ENCODE data around the gene VCAN. TPM values are rescaled to one million over a fixed set of nuclear protein-coding genes. Genes with fewer than 3 reads are reported as not detected.

Gene VCAN
- total and polyA plus RNA-seq, 2 of the 8 experiments (the other 6 are each of a cell fraction or from before 2014, with no cell fraction given) = 146 to 404 TPM

GRCh38 chr5:83562791-83563557, 91.4 kb downstream of the VCAN start:
- CTCF ChIA-PET (ENCODE audit: partially characterized antibody) = interaction anchor here (0.6 to 3.1 kb wide), 16 partner anchors 9 to 1251 kb away, joined by 3 to 13 read pairs (median 3); no protein-coding TSS in a partner anchor
- no peak overlapping the region for H2AFZ ChIP-seq (ENCODE audit: low read length)
- TF ChIP-seq MAFK (IDR thresholded peaks at IDR 0.05; ENCODE audit: low read depth, low read length) = no peak
- TF ChIP-seq RXRA (IDR thresholded peaks at IDR 0.05; ENCODE audit: insufficient read depth, low read depth, low read length) = no peak
- no peak for TF ChIP-seq JUN (IDR thresholded peaks at IDR 0.05; ENCODE audit: low read depth, low read length)
- no peak for TF ChIP-seq CREB1 (IDR thresholded peaks at IDR 0.05)
- TF ChIP-seq SIN3A (conservative IDR thresholded peaks at IDR 0.05 in 1 of 2, IDR thresholded peaks at IDR 0.05 in 1 of 2; ENCODE audit: low read depth in 1 of 2, low read length in 2 of 2) = no peak
- TF ChIP-seq TAF1 (IDR thresholded peaks at IDR 0.05; ENCODE audit: low read depth, low read length) = no peak
- no peak for TF ChIP-seq CHD2 (IDR thresholded peaks at IDR 0.05; ENCODE audit: low read length)
- no peak for TF ChIP-seq RFX5 (IDR thresholded peaks at IDR 0.05; ENCODE audit: borderline replicate concordance, low read depth, low read length)
- TF ChIP-seq GABPA (IDR thresholded peaks at IDR 0.05; ENCODE audit: borderline replicate concordance, insufficient read depth, low read length) = no peak
- no peak for TF ChIP-seq PHF8 (conservative IDR thresholded peaks at IDR 0.05; ENCODE audit: low read depth, low read length)
- TF ChIP-seq RBBP5 (IDR thresholded peaks at IDR 0.05; ENCODE audit: borderline replicate concordance, low read depth, low read length) = no peak
- no peak for TF ChIP-seq SP4 (IDR thresholded peaks at IDR 0.05; ENCODE audit: low read length)
- no peak for TF ChIP-seq POLR2A (IDR thresholded peaks at IDR 0.05; ENCODE audit: control extremely low read depth in 1 of 2, low read depth in 2 of 2, low read length in 2 of 2)
- no peak for TF ChIP-seq SP2 (IDR thresholded peaks at IDR 0.05; ENCODE audit: low read length)

More at GRCh38 chr5:83562791-83563557, 91.4 kb downstream of the VCAN start:
- H3K36me3 ChIP-seq (ENCODE audit: control insufficient read depth in 2 of 4, insufficient read depth in 4 of 4, low read length in 3 of 4) = peaks cover 0 to 53% (median 27%) of the 10 kb centered on the region in 4 experiments; a peak in 7 of 8 replicates
- no peak overlapping the region for H4K91ac ChIP-seq (replicated peaks; ENCODE audit: insufficient read length, low read length)
- H3K9me3 ChIP-seq (ENCODE audit: insufficient read depth in 2 of 2, low read depth in 1 of 2, low read length in 1 of 2) = no peaks in the 10 kb centered on the region
- H2BK20ac ChIP-seq (ENCODE audit: low read length) = no peak overlapping the region
- no peak overlapping the region for H3K4me3 ChIP-seq (ENCODE audit: extremely low read depth in 1 of 4, insufficient read depth in 2 of 4, low read depth in 3 of 4, low read length in 4 of 4)
- no peak overlapping the region for H2BK5ac ChIP-seq (ENCODE audit: low read depth, low read length)
- no peak overlapping the region for H2AK5ac ChIP-seq (ENCODE audit: low read depth, low read length)
- H3K4me1 ChIP-seq (replicated peaks in 1 of 4; ENCODE audit: control insufficient read depth in 3 of 4, insufficient read depth in 4 of 4, low read length in 3 of 4) = no peaks in the 10 kb centered on the region; a peak in 1 of 7 replicates
- no peak overlapping the region; the same call in 1 of the 2 replicates for H3K27ac ChIP-seq (ENCODE audit: low read depth, low read length)
- DNase-seq (ENCODE audit: low read depth in 1 of 2, low spot score in 2 of 2) = no peak
- no peak overlapping the region for H4K5ac ChIP-seq (ENCODE audit: insufficient read length, low read depth, low read length)
- H3K23ac ChIP-seq (ENCODE audit: insufficient read length) = no peak overlapping the region
- H4K20me1 ChIP-seq (replicated peaks in 1 of 2; ENCODE audit: control insufficient read depth in 1 of 2, insufficient read depth in 2 of 2, low read length in 2 of 2) = peaks cover 0 to 1% of the 10 kb centered on the region in 2 experiments
- H3K79me2 ChIP-seq (ENCODE audit: control insufficient read depth in 1 of 2, insufficient read depth in 2 of 2, low read length in 2 of 2) = peaks cover 0 to 3% of the 10 kb centered on the region in 2 experiments; a peak in 1 of 4 replicates
- H3K79me1 ChIP-seq (ENCODE audit: low read depth, low read length) = no peaks in the 10 kb centered on the region
- no peak overlapping the region for H2BK15ac ChIP-seq (ENCODE audit: low read length)
- no peak overlapping the region for H3K14ac ChIP-seq (ENCODE audit: insufficient read length)
- no peak overlapping the region for H3K56ac ChIP-seq (replicated peaks; ENCODE audit: insufficient read length, low read depth, low read length)
- POLR2A ChIA-PET (ENCODE audit: partially characterized antibody) = no interaction called here
- no peak overlapping the region for H2BK120ac ChIP-seq (replicated peaks; ENCODE audit: low read depth, low read length)
- no peaks in the 10 kb centered on the region for H3K23me2 ChIP-seq (ENCODE audit: low read depth, low read length)
- peak overlapping the region; percentile 15; the same call in 1 of the 2 replicates for H4K8ac ChIP-seq (ENCODE audit: extremely low read depth, insufficient read depth, low read length)
- H3K4ac ChIP-seq (replicated peaks; ENCODE audit: insufficient read length, low read depth, low read length) = no peak overlapping the region
- no peak overlapping the region for H3K18ac ChIP-seq (ENCODE audit: extremely low read depth, low read length)
- FAIRE-seq = no peak
- WGBS, 2 experiments (ENCODE audit: extremely low coverage in 1 of 2, insufficient coverage in 1 of 2, insufficient read length in 1 of 2, insufficient replicate concordance in 2 of 2, low coverage in 1 of 2, low lambda C conversion rate in 2 of 2, missing lambda C conversion rate in 1 of 2) = 87% methylated on average over 5 of the region's 5 CpGs; no CpG with 5 or more reads in 1 of the 2 experiments
- H3K9ac ChIP-seq (replicated peaks in 1 of 4; ENCODE audit: extremely low read depth in 1 of 4, low read depth in 3 of 4, low read length in 3 of 4) = no peak overlapping the region
- H3K4me2 ChIP-seq (ENCODE audit: insufficient read depth in 1 of 2, low read depth in 2 of 2, low read length in 2 of 2) = no peak overlapping the region
- no peaks in the 10 kb centered on the region for H3K27me3 ChIP-seq (replicated peaks in 1 of 4; ENCODE audit: control insufficient read depth in 3 of 4, extremely low read depth in 1 of 4, insufficient read depth in 3 of 4, low read length in 3 of 4)
- no peak overlapping the region for H2BK12ac ChIP-seq (ENCODE audit: low read depth, low read length)

Data from H1 (cell line).